ENCODE data around the gene YAF2.
"Not testable (repeated sequence)": the region's sequence is repeated elsewhere in the genome, so short reads cannot be mapped to it uniquely, and the experiment has no call there.

The YAF2 gene

DNA sequence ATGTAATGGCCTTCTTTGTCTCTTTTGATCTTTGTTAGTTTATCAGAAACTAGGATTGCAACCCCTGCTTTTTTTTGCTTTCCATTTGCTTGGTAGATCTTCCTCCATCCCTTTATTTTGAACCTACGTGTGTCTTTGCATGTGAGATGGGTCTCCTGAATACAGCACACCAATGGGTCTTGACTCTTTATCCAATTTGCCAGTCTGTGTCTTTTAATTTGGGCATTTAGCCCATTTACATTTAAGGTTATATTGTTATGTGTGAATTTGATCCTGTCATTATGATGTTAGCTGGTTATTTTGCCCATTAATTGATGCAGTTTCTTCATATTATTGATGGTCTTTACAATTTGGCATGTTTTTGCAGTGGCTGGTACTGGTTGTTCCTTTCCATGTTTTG is 14.6 kb upstream of the YAF2 start:
- DNase-seq, result not testable (repeated sequence)

DNA sequence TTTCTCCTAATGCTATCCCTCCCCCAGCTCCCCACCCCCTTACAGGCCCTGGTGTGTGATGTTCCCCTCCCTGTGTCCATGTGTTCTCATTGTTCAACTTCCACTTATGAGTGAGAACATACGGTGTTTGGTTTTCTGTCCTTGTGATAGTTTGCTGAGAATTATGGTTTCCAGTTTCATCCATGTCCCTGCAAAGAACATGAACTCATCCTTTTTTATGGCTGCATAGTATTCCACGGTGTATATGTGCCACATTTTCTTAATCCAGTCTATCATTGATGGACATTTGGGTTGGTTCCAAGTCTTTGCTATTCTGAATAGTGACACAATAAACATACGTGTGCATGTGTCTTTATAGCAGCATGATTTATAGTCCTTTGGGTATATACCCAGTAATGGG is 11.0 kb upstream of the YAF2 start:
- DNase-seq, result not testable (repeated sequence)

DNA sequence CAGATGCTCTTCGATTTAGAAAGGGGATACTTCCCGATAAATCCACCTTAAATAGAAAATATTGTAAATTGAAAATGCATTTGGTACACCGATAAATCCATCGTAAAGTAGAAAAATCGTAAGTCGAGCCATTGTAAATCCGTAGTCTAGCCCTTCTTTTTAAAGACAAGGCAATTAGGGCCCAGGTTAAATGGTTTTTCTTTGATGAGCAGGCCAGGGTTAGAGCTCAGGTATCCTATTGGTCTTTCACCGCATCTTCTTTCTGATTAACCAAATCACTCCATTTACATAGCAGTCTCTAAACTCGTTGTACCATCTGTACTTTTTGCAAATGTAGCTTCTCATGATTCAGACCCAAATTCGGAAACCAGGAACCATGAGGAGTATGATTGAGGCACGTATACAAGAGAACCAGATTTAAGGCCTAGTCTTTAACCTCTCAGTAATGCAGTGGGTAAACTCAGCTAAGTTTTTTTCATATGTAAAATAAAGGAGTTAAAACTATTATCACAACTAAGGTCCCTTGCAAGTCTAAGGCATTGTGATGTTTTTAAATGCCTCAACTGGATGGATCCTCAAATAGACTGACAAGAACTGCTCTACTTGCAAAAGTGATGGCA is 2.2 kb upstream of the YAF2 start:
- DNase-seq, result no peak

DNA sequence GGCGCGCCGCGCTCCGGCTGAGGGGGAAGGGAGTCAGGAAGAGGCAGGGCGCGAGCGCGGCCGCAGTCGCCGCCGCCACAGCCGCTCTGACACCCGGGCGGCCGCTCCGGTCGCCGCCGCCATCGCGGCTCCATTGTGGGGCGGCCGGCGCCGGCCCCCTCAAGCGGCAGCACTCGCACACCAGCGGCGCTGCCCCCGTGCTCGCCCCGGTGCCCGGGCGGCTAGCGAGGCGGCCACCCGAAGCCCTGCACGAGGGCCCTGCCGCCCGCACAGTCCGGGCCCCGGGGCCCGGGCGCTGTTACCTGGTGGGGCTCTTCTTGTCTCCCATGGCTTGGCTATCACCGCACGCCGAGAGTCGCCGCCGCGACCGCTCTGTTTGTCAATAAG is 202 bp downstream of the YAF2 start:
- no peak for DNase-seq

DNA sequence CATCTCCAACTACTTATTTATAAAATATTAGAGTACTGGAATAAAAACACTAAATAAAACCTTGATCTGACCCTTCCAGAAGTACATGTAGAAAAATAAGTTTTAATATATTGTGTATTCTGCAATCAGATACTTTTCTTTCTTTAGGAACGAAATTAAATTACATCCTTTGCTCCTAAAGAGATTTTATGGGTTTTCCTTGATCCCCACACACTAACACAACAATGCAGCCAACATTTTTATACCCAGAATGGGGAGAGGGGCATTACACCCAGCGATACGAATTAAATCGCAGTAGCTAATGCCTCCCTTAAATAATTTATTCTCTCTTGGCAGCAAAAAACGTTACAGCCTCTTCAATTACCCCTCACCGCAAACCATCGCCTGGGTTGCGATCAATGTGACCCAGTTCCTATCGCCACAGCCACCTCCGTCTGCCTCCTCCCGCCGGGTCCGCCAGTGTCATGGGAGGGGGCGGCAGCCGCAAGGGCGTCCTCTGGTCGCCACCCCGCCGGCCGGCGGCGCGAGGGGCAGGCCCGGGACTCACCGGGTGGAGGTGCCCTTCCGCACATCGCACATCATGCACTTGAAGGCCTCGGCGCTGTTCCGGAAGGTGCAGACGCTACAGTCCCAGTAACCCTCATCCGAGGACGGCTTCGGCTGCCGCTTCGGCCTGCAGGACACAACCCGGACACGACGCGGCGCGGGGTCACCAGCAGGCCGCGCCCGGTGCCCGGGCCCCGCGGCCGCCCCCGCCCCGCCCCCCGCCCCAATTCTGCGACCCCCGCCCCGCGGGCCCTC is 796 bp downstream of the YAF2 start:
- peak; percentile 78 for DNase-seq

DNA sequence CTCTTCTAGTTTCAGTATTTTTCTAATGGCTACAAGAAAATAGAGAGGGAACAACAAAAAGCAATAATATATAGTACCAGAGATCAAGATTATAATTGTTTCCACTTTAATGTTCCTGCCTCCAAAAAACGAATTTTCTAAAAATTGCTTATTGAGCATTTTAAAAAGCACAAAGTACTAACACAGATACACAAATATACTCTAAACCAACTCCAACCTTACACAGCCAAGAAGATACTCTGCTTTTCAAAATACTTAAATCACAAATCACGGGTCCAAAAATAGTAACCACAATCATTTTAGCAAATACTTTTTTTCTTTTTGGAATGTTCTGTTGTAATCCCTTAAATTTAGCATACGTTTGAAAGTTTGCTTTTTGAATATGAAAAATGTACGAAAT is 2.0 kb downstream of the YAF2 start:
- no peak for DNase-seq

DNA sequence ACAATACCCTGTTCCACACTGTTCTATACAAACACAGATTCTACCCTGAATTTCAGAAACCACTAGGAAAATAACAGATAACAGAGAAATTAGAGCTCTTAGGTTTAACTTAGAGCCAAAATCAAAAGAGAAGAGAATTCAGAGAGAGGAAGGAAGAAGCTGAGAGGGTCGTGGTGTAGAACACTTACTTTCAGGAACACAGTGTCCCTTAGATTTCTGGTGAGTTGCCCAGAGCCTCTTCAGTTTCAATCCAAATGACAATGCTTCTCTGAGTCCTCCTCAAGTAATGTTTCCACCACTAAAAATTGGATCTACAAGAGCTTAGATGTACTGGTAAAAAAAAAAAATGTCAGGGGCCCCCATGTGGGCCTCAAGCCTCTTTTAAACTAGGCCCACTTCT is 2.6 kb downstream of the YAF2 start:
- no peak for DNase-seq

DNA sequence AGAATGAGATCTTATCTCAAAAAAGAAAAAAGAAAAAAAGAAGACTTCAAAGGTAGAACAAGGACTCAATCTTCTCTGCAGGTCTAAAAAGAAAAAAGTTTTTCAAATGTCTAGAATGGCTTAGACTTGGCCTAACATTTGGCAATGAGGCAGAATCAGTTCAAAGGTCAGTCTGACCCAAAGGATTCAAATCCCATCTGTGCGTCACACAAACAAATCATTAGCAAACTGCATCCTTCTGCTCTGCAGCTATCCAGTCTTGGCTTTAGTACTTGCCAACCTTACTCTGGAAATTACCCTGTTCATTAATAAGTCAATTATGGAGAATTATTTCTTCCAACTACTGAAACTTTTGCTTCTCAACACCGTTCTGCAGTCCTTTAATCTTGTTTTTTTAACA is 3.1 kb downstream of the YAF2 start:
- DNase-seq, result no peak

DNA sequence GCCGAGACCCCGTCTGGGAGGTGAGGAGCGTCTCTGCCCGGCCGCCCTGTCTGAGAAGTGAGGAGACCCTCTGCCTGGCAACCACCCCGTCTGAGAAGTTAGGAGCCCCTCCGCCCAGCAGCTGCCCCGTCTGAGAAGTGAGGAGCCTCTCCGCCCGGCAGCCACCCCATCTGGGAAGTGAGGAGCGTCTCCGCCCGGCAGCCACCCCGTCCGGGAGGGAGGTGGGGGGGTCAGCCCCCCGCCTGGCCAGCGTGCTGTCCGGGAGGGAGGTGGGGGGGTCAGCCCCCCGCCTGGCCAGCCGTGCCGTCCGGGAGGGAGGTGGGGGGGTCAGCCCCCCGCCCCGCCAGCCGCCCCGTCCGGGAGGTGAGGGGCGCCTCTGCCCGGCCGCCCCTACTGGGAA is 10.5 kb downstream of the YAF2 start:
- not testable (repeated sequence) for DNase-seq

DNA sequence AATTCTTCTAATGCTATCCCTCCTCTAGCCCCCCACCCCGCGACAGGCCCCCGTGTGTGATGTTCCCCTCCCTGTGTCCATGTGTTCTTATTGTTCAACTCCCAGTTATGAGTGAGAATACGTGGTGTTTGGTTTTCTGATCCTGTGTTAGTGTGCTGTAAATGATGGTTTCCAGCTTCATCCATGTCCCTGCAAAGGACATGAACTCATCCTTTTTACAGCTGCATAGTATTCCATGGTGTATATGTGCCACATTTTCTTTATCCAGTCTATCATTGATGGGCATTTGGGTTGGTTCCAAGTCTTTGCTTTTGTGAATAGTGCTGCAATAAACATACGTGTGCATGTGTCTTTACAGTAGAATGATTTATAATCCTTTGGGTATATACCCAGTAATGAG is 13.5 kb downstream of the YAF2 start:
- DNase-seq, result not testable (repeated sequence)

DNA sequence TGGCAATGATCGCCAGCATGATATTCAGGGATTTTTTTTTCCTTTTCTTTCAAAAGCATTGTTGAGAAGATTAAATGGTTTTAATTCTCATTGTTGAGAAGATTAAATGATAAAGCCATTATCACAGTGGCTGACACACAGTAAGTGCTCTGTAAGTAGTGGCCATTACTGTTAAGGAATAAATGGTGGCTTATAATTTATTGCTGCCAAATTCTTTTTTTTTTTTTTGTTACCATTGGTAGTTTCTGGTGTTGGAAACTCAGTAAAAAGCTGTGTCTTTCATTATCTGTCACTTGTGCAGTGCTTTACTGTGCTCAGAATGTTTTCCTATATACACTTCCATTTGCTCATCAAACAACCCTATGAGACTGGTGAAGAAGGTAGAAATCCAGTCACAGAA is 15.3 kb downstream of the YAF2 start:
- DNase-seq, result no peak

DNA sequence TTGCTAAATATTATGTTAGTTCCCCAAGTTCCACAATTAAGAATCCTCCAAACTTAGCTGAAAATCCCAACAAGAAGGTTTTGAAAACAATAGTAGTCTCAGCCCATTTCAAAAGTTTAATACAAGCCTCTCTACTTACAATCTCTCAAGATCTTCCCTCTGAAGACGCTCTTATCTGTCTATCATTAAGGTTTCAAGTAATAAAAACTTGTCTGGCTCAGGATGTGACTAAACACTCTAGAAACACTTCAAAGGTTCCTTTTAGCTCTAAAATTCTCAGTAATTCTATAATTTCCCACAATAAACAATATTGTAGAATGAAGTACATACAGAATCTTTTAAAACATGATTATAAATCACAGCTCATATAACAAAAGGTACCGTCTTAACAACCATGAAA is 16.3 kb downstream of the YAF2 start:
- no peak for DNase-seq

DNA sequence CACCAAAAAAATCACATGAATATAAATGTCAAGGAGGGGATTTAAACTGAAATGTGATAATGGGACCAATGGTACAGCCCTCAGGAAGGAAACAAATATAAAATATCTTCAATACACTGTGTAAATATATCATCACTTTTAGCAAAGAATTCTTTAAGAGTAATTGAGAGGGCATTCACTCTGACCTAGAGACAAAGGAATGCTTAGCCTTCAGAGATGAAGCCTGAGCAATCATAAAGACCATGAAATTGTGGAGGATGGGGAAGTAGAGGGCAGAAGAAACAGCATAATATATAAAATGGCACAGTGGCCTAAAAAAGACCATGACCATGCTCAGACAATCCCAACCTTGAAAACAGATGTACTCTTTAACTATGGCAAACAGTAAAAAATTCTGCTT is 20.4 kb downstream of the YAF2 start:
- DNase-seq, result no peak

DNA sequence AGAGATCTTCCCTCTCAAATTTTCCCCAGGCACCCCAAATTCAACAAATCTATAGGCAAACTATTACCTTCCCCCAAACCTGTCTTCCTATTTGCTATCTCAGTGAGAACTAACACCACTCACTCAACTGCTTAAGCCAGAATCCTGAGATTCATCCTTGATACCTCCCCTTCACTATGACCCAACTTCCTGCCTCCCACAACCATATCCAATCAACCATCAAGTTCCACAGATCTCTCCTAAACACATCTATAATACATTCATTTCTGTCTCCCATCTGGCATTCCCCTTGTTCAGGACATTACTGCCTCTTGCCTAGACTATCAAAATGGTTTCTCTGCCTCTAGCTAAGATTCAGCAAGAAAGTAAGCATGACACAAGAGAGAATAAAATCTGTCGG is 21.3 kb downstream of the YAF2 start:
- no peak for DNase-seq

DNA sequence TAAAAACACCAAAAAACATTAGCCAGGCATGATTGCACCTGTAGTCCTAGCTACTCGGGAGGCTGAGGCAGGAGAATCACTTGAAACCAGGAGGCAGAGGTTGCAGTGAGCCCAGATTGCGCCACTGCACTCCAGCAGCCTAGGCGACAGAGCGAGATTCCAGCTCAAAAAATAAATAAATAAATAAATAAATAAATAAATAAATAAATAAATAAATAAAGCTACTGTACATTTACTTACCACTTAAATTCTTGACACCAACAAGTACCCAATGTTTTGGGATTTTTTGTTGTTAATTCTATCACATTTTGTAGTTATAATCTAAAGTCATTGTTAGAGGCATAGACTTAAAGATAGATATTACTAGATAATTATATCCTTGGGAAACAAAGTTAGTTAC is 22.3 kb downstream of the YAF2 start:
- not testable (repeated sequence) for DNase-seq

DNA sequence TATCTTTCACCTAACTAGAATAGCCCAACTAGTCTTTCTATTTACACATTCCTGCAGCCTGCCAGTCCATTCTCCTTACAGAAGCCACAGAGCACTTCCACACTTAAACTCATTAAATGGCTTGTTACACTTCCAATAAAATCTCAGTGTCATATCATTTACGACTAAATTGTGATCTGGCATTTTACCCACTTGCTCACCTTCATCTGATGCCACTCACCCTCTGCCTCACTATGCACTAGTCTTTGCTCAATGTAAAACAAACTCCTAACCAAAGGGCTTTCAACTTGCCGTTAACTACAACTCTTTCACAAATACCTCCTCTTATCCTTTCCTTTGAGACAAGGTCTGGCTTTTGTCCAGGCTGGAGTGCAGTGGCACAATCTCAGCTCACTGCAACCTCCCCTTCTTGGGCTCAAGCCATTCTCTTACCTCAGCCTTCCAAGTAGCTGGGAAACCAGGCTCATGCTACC is 24.1 kb downstream of the YAF2 start:
- DNase-seq, result no peak

DNA sequence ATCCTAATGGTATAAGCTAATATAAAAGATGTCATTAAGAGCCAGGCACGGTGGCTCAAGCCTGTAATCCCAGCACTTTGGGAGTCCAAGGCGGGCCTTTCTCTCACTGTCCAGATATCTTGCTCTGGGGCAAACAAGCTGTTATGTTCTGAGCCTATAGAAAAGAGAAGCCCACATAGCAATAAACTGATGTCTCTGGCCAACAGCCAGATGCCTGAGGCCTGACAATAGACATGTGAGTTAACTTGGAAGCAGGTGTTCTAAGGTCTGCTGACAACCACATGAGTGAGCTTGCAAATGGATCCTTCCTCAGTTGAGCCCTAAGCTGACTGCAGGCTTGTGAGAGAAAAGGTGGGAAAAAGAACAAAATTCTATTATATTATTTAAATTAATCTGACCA is 25.0 kb downstream of the YAF2 start:
- no peak for DNase-seq

DNA sequence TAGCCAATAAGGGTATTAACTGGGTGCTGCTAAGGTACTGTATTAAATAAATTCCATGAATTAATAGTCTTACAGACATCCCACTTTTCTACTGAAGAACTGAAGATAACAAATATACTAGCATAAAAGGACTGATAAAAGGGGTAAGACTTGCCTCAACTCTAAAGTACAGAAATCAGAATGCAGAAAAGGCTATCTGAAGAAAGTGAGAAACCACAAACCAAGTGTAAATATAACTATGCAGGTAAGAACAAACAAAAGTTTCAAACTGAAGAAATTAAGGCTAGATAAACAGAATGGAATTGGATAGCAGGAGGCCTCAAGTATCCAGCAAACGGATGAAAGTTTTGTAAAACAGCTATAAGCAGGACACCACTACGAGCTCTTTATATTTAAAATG is 29.5 kb downstream of the YAF2 start:
- DNase-seq, result no peak

DNA sequence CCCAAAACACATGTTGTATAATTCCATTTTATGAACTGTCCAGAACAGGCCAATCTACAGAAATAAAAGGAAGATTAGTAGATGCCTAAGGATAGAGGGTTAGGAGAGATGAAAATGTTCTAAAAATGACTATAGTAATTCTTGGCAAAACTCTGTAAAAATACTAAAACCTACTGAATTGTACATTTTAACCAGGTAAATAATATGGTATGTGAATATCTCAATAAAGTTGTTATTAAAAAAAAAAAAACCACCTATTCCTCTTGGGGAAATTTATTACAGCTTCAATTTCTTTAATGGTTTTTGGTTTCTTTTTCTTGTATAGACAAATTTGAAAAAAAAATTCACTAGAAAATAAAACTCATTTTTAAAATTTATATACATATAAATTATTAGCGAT is 33.2 kb downstream of the YAF2 start:
- no peak for DNase-seq

DNA sequence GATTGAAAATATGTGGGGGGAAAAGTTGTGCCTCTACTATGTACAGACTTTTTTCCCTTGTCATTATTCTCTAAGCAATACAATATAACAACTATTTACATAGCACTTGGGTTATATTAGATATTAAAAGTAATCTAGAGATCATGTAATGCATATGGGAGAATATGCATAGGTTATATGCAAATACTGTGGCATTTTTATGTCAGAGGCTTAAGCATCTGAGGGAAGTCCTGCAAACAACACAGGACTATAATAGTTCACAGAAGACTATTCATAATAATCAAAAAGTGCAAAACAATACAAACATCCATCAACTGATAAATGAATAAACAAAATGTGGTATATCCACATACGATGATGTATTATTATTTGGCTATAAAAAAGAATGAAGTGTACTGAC is 33.7 kb downstream of the YAF2 start:
- no peak for DNase-seq

DNA sequence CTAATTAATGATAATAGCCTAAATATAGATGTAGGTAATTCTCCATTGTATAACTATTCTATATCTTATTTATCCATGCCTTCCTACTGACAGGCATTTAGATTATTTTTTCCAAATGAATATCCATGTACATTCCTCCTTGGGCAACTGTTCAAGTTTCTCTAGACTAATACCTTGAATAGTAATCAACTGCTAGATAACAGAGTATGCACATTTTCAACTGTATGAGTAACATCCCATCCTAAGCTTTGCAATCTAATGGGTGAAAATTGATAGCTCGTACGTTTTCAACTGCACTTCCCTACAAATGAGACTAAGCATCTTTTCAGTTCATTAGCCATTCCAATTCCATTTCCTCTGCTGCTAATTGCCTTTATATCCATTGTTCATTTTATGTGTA is 37.0 kb downstream of the YAF2 start:
- DNase-seq, result no peak

DNA sequence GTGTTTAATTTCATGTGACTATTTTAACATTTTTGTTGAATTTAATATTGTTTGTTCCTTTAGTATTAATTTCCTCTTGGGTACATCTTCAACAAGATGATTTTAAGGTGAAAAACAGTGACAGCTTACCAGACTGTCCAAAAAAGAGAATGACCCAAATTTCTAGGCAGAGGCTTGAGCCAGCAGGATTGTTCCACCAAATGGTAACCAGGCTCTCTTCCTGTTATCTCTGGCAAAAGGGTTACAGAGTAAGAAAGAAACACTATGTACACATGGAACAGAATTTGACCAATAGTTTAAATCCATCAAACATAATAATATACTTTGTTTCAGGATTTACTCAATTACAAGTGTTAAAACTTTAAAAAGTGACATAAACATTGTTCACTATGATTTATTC is 39.0 kb downstream of the YAF2 start:
- DNase-seq, result no peak

DNA sequence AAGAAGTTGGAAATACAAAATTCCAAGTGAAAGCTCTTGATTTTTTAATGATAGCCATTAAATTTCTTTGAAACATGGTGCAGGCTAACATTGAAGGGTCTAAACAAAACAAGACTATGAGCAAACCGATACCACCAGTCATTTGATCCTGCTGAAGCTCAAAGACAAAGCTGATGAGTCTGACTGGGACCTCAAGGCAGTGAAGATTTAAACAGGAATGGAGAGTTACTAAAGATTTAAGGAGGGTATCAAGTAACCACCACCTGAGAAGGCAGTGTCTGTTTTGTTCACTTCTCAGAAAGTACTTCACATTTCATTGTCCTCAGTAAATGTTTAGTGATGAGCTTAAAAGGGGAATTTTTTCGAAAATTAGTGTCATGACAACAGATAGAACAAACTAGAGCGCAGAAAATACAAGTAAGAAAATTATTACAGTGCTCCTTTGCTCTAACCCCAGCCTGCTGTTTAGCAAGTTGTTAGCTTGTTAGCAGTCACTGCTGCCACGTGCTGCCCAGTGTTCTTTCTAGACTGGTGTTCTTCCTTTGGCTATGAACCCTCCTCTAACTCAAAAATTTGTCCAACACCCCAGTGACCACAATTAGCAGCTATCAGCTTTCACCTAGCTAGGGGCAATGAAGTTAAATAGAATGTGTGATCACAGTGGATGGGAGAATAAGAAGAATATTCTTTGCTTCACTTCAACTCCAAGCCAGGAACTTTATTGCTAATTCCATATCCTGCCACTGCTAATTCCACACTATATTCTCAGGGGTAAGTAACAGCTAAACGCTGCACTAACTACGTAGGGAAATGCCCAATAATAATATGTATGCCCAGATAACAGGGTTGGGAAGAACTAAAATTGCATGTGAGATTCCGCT is 41.1 kb downstream of the YAF2 start:
- no peak for DNase-seq

DNA sequence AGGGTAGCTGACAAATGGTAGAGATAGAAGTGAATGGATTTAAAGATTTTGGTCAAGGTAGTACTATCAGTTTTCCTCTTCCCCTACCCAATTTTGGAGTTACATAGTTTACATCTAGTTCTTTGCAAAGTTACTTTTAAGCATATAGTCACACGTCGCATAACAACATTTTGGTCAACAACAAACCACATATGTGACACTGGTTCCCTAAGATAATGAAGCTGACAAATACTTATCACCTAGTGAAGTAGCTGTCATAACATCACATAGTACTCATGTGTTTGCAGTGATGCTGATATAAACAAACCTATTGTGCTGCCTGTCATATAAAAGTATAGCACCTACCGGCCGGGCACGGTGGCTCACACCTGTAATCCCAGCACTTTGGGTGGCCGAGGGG is 45.4 kb downstream of the YAF2 start:
- DNase-seq, result no peak
